Measurements from ENCODE around the gene CRYL1. TPM values are rescaled to one million over a fixed set of nuclear protein-coding genes. Genes with fewer than 3 reads are reported as not detected.

Gene CRYL1
- total RNA-seq, 1 donor from 2014 or later = 3.6 TPM

DNA sequence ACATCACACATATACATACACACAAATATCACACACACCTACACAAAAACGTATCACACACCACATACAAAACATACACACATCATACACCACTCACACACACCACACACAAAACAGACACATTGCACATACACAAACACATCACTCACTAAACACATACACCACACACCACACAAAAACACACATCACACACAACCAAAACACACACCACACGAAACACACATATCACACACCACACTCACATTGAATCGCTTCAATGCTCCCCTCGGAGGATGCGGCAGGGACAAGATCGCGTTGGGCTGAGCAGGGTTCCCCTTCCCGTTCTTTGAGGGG lies 131.5 kb downstream of the CRYL1 start:
- no peaks in the 10 kb centered on the region for H3K79me2 ChIP-seq (ENCODE audit: low read depth)
- H3F3A ChIP-seq (ENCODE audit: low read depth) = no peaks in the 10 kb centered on the region
- peaks cover 4% of the 10 kb centered on the region for H3K27me3 Mint-ChIP-seq (ENCODE audit: insufficient read depth, low read depth)
- H3K36me3 Mint-ChIP-seq = no peaks in the 10 kb centered on the region
- H3K9ac ChIP-seq = no peak overlapping the region
- no peaks in the 10 kb centered on the region for H3K27me3 ChIP-seq
- no peaks in the 10 kb centered on the region for H3K4me1 ChIP-seq
- H3K27ac Mint-ChIP-seq = no peak overlapping the region
- H2AFZ ChIP-seq (replicated peaks) = no peak overlapping the region
- no peak overlapping the region for H3K4me3 Mint-ChIP-seq
- H3K9me3 Mint-ChIP-seq = peaks cover 4% of the 10 kb centered on the region
- H3K4me2 ChIP-seq = no peak overlapping the region
- H3K4me3 ChIP-seq = no peak overlapping the region
- no peaks in the 10 kb centered on the region for H3K9me3 ChIP-seq (ENCODE audit: low read depth)
- H4K20me1 ChIP-seq (ENCODE audit: low read depth) = no peaks in the 10 kb centered on the region
- no peak for DNase-seq (ENCODE audit: low spot score)
- peaks cover 2% of the 10 kb centered on the region for H3K4me1 Mint-ChIP-seq
- no peaks in the 10 kb centered on the region for H3K36me3 ChIP-seq
- H3K27ac ChIP-seq = no peak overlapping the region
- no peak for TF ChIP-seq EZH2 (IDR thresholded peaks at IDR 0.05)
- TF ChIP-seq, protein P1, sequence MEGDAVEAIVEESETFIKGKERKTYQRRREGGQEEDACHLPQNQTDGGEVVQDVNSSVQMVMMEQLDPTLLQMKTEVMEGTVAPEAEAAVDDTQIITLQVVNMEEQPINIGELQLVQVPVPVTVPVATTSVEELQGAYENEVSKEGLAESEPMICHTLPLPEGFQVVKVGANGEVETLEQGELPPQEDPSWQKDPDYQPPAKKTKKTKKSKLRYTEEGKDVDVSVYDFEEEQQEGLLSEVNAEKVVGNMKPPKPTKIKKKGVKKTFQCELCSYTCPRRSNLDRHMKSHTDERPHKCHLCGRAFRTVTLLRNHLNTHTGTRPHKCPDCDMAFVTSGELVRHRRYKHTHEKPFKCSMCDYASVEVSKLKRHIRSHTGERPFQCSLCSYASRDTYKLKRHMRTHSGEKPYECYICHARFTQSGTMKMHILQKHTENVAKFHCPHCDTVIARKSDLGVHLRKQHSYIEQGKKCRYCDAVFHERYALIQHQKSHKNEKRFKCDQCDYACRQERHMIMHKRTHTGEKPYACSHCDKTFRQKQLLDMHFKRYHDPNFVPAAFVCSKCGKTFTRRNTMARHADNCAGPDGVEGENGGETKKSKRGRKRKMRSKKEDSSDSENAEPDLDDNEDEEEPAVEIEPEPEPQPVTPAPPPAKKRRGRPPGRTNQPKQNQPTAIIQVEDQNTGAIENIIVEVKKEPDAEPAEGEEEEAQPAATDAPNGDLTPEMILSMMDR (IDR thresholded peaks at IDR 0.05) = no peak
- no peak for TF ChIP-seq EZH2phosphoT487 (IDR thresholded peaks at IDR 0.05)

DNA sequence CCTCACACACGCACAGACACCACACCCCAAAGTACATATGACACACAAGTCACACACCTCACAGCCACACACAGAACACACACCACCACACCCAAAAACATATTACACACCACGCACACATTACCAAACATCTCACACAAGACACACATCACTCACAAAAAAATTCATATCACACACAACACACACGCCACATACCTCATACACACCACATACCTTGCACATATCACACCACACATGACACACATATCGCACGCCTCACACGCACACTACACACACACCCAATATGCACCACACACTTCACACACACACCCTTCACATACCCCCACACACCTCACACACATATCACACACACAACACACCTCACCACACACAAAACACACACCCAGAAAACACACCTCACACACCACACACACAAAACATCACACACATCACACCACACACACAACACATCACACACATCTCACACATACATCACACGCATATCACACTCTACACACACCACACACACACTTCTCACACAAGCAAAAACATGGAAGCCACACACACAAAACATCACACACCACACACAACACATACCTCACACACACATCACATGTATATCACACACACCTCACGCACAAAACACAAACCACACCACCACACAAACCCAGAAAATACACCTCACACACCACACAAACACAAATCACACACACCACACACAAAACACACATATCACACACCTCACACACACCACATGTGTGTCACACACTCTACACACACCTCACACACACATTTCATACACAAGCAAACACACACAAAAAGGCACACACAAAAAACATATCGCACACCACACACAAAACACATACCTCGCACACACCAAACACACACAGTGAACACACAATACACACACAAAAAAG lies 132.1 kb downstream of the CRYL1 start:
- Histone ChIP-seq H3K27ac (no peak overlapping the region), H3K4me1 (no peaks in the 10 kb centered on the region), H3K4me3 (no peak overlapping the region), H3K4me2 (no peak overlapping the region), H2AFZ (replicated peaks) (no peak overlapping the region), H3K79me2 (ENCODE audit: low read depth) (no peaks in the 10 kb centered on the region), H3K27me3 (no peaks in the 10 kb centered on the region), H3K36me3 (no peaks in the 10 kb centered on the region), H3F3A (ENCODE audit: low read depth) (no peaks in the 10 kb centered on the region), H3K9me3 (ENCODE audit: low read depth) (no peaks in the 10 kb centered on the region), H3K9ac (no peak overlapping the region), H4K20me1 (ENCODE audit: low read depth) (no peaks in the 10 kb centered on the region)
- no peak for DNase-seq (ENCODE audit: low spot score)
- Mint-ChIP-seq H3K4me3 (no peak overlapping the region), H3K36me3 (no peaks in the 10 kb centered on the region), H3K9me3 (peaks cover 4% of the 10 kb centered on the region), H3K27ac (no peak overlapping the region), H3K4me1 (peaks cover 2% of the 10 kb centered on the region), H3K27me3 (ENCODE audit: insufficient read depth, low read depth) (peaks cover 4% of the 10 kb centered on the region)
- TF ChIP-seq, protein P1 (IDR thresholded peaks at IDR 0.05) = no peak
- TF ChIP-seq EZH2phosphoT487 (IDR thresholded peaks at IDR 0.05) (no peak), EZH2 (IDR thresholded peaks at IDR 0.05) (no peak)

DNA sequence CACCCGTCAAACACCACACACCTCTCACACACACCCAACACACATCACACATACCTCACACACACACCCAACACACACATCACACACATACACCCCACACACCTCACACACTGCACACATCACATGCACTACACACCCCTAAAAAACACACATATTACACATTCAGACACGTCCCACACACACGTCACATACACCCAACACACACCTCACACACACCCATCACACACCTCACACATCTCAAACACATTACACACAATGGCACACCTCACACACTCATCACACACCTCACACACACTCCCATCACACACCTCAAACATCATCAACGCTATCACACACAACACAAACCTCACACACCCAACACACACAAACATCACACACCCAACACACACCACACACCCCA lies 133.1 kb downstream of the CRYL1 start:
- Histone ChIP-seq H3K27ac (no peak overlapping the region), H3K9ac (no peak overlapping the region), H3K36me3 (no peaks in the 10 kb centered on the region), H4K20me1 (ENCODE audit: low read depth) (no peaks in the 10 kb centered on the region), H3K4me3 (no peak overlapping the region), H3K4me1 (no peaks in the 10 kb centered on the region), H3K79me2 (ENCODE audit: low read depth) (no peaks in the 10 kb centered on the region), H2AFZ (replicated peaks) (no peak overlapping the region), H3K4me2 (no peak overlapping the region), H3K27me3 (no peaks in the 10 kb centered on the region), H3F3A (ENCODE audit: low read depth) (no peaks in the 10 kb centered on the region), H3K9me3 (ENCODE audit: low read depth) (no peaks in the 10 kb centered on the region)
- no peaks in the 10 kb centered on the region for H3K36me3 Mint-ChIP-seq
- no peak overlapping the region for H3K4me3 Mint-ChIP-seq
- H3K27ac Mint-ChIP-seq = no peak overlapping the region
- peaks cover 4% of the 10 kb centered on the region for H3K27me3 Mint-ChIP-seq (ENCODE audit: insufficient read depth, low read depth)
- peaks cover 2% of the 10 kb centered on the region for H3K4me1 Mint-ChIP-seq
- no peak for DNase-seq (ENCODE audit: low spot score)
- H3K9me3 Mint-ChIP-seq = peaks cover 4% of the 10 kb centered on the region
- TF ChIP-seq EZH2phosphoT487 (IDR thresholded peaks at IDR 0.05) = no peak
- TF ChIP-seq, protein P1 (IDR thresholded peaks at IDR 0.05) = no peak
- TF ChIP-seq EZH2 (IDR thresholded peaks at IDR 0.05) = no peak

Measured in neural progenitor cell (in vitro differentiated cells).